ENCODE data around the gene EIPR1.

DNA sequence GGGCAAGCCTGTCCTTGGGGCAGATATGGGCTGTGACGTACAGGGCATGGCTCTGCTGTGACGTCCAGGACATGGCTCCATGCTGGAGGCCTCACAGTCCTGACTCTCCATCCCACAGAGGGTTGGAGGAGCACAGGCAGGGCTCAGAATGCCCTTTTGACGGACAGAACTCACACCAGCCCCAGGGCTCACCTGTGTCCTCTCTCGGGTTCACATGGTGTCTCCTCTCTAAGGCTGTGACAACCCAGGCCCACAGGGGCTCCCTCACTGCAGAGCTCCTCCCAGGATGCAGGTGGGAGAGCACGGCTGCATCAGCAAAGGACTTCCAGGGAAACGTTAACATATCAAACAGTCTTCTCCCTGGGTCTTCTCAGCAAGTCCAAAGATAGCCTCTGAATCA is 133.8 kb downstream of the EIPR1 start:
- TF ChIP-seq POLR2A (IDR thresholded peaks at IDR 0.05; ENCODE audit: low read depth, low read length): no peak
- TF ChIP-seq POLR2AphosphoS5 (IDR thresholded peaks at IDR 0.05; ENCODE audit: low read depth, low read length): no peak
- no peak for TF ChIP-seq TAF1 (IDR thresholded peaks at IDR 0.05; ENCODE audit: borderline replicate concordance, low read depth, low read length)
